T47D (cell line): ENCODE data around the gene GRIN3B.
A peak's percentile ranks its signal among the peaks of the same experiment; 100 is the strongest.
"Not testable (repeated sequence)": the region's sequence is repeated elsewhere in the genome, so short reads cannot be mapped to it uniquely, and the experiment has no call there.

Experiments used
- DNase-seq, 2 experiments: peaks; one replicate each; pipeline versions ENCODE4 v3.0.0 to v3.0.0-alpha.2; 2011 to 2012; ENCODE audit warnings: low read depth in 1 of 2, low spot score in 1 of 2
- JUND ChIP-seq: IDR thresholded peaks from 2 replicates; pipeline ENCODE4 v1.6.1; 2012; ENCODE audit warnings: low read depth
- in situ Hi-C: cut with HindIII; loops from 2 replicates; pipeline ENCODE4 v1.10.0; 2016; ENCODE audit warnings: low sequenced_read_pairs, low pct_unique_long_range_greater_than_20kb

Gene GRIN3B

DNA sequence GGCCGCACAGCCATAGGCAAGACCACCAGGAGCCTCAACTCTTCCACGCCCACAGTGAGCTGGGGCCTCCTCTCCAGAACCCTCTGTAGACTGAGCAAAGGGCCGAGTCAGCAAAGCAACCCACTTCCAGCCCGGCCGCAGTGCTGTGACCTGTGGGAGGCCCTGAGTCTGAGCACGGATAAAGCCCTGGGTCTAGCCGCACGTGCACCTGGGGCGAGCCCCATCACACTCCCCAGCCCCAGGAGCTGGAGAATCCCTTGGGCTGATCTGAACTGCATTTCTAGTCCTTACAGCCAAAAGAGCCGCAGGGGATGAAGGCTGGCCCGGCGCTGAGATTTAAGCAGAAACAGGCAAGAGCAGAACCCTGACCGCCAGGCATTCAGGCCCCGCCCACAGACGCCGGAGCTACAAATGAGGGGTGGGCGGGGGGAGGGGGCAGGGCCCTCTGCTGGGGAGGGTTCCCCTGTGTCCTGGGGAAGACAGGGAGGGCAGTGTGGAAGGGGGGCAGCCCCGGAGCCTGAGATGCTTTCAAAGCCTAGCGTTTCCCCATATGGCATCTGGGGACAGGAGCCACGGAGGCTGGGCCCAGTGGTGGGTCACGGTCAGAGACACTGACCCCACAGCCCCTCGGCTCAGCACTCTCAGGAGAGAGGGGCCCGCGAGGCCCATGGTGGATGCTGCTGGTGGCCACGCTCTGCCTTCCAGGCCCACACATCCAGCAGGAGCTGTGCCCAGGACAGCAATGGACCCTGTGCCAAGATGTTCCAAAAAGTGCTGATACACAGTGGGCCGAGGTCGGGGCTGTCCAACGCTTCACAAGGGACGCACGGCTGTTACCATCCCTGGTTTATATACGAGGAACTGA, 15.8 kb downstream of the GRIN3B start:
- in situ Hi-C loops, result no loop called here
- TF ChIP-seq JUND, result no peak
- no peak for DNase-seq

- DNase-seq, result no peak
- in situ Hi-C loops, result no loop called here
- TF ChIP-seq JUND, result no peak
Observed at GRCh38 chr19:1016647-1017114, 16.5 kb downstream of the GRIN3B start.

DNA sequence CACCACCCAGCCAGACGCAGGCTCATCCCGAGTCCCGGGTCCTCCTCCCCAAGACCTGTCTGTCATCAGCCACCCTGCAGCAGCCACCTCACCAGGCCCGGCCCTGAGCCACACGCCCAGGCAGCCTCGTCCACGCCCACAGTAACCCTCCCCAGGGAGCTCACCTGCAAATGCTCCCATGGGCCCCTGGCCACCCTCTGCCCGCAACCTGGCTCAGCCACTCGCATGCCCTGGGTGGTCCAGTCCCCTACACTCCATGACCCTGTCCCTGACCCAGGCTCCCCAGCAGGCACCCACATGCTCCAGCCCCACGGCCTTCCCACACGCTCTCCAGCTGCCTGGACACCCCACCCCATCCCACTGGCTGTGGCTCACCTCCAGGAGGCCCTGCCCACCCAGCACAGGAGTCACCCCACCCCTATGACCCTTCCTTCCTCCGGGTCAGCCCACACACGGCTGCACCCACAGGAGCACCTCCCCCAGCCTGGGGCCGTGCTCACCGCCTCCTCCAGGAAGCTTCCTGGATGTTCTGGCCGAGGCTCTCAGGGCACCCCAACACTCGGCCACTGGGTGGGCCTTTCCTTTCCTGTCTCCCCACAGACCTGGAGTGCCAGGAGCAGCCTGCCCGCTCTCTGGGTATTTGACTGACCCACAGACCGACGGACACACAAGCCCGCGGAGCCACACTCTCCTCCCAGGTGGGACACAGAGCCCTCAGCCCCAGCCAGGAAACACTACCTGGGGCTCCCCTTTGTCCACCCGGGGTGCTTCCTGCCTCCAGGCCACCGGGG, 17.1 kb downstream of the GRIN3B start:
- in situ Hi-C loops, result no loop called here
- no peak for TF ChIP-seq JUND
- peak in 1 of 2 experiments; percentile 50 for DNase-seq

DNA sequence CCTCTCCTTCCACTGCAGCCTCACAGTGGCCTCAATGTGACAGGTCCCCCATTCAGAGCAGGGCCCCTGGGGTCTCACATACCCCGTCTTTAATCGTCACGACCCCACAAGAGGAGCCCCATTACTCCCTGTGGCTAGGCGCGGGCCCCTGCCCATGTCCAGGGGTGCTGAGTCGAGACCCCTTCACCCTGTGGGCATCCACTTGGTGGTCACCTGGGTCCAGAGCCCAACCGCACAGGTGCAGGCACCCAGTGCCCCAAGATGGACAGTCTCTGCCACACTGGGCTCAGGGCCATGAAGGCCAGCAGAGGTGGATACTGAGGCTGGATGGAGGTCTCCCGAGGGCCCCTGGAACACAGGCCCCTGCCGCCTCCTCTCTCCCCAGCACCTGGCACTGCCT, 17.7 kb downstream of the GRIN3B start:
- DNase-seq, result no peak
- in situ Hi-C loops, result no loop called here
- TF ChIP-seq JUND, result no peak

DNA sequence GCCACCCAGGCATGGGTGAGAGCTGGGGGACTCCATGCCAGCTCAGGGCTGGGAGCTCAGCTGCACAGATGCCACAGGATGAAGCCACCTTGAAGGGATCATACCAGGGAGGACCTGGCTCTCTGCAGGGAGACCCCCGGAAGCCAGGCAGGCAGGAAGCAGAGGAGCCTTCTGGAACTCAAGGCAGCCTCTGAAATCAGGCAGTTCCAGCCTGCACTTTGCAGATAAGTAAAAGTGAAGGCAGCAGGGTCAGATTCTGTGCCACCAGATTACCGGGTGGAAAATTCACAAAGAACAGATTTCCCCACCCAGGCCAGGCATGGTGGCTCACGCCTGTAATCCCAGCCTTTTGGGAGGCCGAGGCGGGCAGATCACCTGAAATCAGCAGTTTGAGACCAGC, 18.2 kb downstream of the GRIN3B start:
- no peak for TF ChIP-seq JUND
- in situ Hi-C loops, result no loop called here
- DNase-seq, result no peak

GRCh38 chr19:1018932-1019615, 18.9 kb downstream of the GRIN3B start:
- no peak for TF ChIP-seq JUND
- in situ Hi-C loops, result no loop called here
- DNase-seq, result no peak

DNA sequence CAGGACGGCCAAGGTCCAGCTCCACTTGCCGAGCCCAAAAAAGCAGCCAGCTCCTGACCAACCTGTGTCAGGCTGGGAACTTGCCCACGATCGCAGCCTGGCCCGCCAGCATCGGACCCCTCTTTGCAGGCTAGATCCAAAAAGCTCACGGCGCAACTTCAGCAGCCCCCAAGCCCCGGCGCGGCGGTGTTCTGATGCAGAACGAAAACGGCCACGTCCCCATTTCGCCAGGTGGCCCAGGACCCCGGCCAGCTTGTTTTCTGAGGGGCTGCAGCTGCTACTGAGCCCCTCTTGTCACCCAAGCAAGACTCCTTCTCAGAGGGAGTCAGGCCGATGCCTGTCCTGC, 19.4 kb downstream of the GRIN3B start:
- no peak for TF ChIP-seq JUND
- in situ Hi-C loops, result no loop called here
- no peak for DNase-seq

DNA sequence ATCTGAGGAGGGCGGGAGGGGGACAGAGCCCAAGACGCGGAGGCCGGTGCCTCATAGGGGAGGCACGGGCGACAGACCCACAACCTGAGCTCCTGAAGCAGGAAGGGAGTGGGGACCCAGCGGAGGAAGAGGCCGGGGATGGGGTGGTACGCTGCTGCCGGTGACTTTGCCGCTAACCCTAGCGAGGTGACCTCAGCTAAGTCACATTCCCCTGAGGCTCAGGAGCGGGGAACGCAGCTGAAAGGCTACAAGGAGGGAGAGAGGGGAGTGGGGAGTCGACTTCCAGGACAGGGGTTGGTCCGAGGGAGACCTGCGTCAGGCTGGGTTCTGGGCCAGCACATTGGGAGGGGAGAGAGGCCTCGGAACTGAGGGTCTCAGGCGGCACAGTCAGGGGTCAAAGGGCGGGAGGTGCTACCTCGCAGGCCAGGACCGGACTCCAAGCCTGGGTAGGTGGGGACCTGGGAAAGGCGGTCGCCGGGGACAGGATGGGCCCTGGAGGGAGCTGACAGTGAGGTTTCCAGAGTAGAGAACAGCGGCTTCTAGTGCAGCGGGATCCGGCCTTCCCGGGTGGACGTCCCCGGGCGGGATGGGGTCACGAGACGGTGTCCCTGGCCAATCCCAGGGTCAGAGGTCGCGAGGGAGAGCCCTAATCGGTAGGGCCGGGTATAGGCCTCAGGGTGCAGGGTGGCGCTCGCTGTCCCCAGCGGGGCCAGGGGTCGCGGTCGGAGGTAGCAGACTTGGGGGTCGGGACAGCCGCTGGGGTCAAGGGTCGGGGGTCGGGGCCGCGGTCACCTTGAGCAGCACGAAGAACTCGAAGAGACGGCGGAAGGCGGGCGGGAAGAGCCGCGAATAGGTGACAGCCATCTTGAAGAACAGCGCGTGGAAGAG, 20.0 kb downstream of the GRIN3B start:
- no peak for DNase-seq
- no peak for TF ChIP-seq JUND
- in situ Hi-C loops, result no loop called here

DNA sequence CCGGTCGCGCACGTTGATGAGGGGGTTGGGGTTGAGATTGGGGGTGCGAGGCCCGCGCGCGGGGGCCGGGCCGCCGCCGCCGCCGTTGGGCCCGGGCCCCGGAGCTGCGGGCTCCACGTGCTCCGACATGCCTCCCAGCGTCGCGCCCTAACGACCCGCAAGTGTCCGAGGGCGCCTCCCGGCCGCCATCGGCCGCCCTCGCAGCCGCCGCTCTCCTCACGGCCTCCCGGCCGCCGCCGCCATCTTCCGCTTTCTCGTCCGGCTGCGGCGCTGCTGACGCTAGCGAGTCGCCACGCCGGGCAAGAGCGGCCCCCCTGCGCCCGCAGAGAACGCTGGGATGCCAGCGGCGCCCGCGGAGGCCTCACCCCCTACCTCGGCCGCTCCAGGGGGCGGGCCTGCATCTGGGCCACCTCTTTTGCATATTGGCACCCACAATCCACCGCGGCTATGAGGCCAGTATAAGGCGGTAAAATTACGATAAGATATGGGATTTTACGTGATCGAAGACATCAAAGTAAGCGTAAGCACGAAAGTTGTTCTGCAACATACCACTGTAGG, 20.7 kb downstream of the GRIN3B start, which contains the start of gene TMEM259:
TMEM259 (minus strand) TSS at position 256 of the 558 bp plus-strand sequence; CDS start at position 129, 127 bp downstream.
- TF ChIP-seq JUND, result no peak
- DNase-seq, result peak; percentile 85 to 96
- in situ Hi-C loops, result no loop called here

- in situ Hi-C loops, DNase-seq: not testable (repeated sequence)
Observed at GRCh38 chr19:1023883-1024188, 23.6 kb downstream of the GRIN3B start.

GRCh38 chr19:1025080-1025479, 24.9 kb downstream of the GRIN3B start:
- DNase-seq, in situ Hi-C loops: not testable (repeated sequence)
